Measurements from ENCODE around the gene R3HDM1. TPM values are rescaled to one million over a fixed set of nuclear protein-coding genes. Genes with fewer than 3 reads are reported as not detected.
A peak's percentile ranks its signal among the peaks of the same experiment; 100 is the strongest.
"Not testable (repeated sequence)": the region's sequence is repeated elsewhere in the genome, so short reads cannot be mapped to it uniquely, and the experiment has no call there.

R3HDM1 gene
- total RNA-seq, 3 donors from 2014 or later = 14.6 to 21.6 (median 17.7) TPM

GRCh38 chr2:135530313-135531230, 712 bp upstream of the R3HDM1 start, which contains the start of gene ZRANB3:
ZRANB3 (minus strand) TSS chr2:135531218.
- Histone ChIP-seq H3K4me1 (no peaks in the 10 kb centered on the region), H3K27me3 (no peaks in the 10 kb centered on the region), H3K4me3 (peak within 1 kb of the TSS; percentile 74 to 90 (median 82)), H3K9me3 (no peaks in the 10 kb centered on the region), H3K27ac (peak within 1 kb of the TSS; percentile 92 to 95), H3K36me3 (no peaks in the 10 kb centered on the region)
- DNase-seq (ENCODE audit: low spot score in 2 of 2) = peak; percentile 89 to 95
- intact Hi-C loops (cut with DNase I; ENCODE audit: low total_unique reads) = no loop called here
- TF ChIP-seq POLR2A (IDR thresholded peaks at IDR 0.05) = no peak
- peak; percentile 16 to 54 (median 32) for TF ChIP-seq POLR2AphosphoS5 (IDR thresholded peaks at IDR 0.05)

- peak overlapping the region in 2 of 3 donors; percentile 74 to 90 for H3K4me3 ChIP-seq
- intact Hi-C loops (cut with DNase I; ENCODE audit: low total_unique reads) = no loop called here
These were observed 1.3 kb downstream of the R3HDM1 start for GRCh38 chr2:135532581-135532980.

GRCh38 chr2:135533545-135533944, 2.3 kb downstream of the R3HDM1 start:
- H3K4me1 ChIP-seq; H3K4me3 ChIP-seq; DNase-seq (ENCODE audit: low spot score in 2 of 2); H3K27me3 ChIP-seq; H3K27ac ChIP-seq; intact Hi-C loops (cut with DNase I; ENCODE audit: low total_unique reads); H3K36me3 ChIP-seq; H3K9me3 ChIP-seq: not testable (repeated sequence)

More at GRCh38 chr2:135532581-135532980, 1.3 kb downstream of the R3HDM1 start:
- H3K27ac ChIP-seq = no peak overlapping the region
- no peak for TF ChIP-seq CTCF (IDR thresholded peaks at IDR 0.05)
- no peaks in the 10 kb centered on the region for H3K27me3 ChIP-seq
- no peaks in the 10 kb centered on the region for H3K4me1 ChIP-seq
- H3K36me3 ChIP-seq = no peaks in the 10 kb centered on the region
- no peaks in the 10 kb centered on the region for H3K9me3 ChIP-seq
- DNase-seq (ENCODE audit: low spot score in 2 of 2) = no peak

- Histone ChIP-seq H3K27me3 (no peaks in the 10 kb centered on the region), H3K36me3 (no peaks in the 10 kb centered on the region), H3K4me3 (no peak overlapping the region), H3K9me3 (no peaks in the 10 kb centered on the region), H3K4me1 (no peaks in the 10 kb centered on the region), H3K27ac (no peak overlapping the region)
- TF ChIP-seq POLR2A (IDR thresholded peaks at IDR 0.05) (no peak), POLR2AphosphoS5 (IDR thresholded peaks at IDR 0.05) (no peak), CTCF (IDR thresholded peaks at IDR 0.05) (no peak)
- intact Hi-C loops (cut with DNase I; ENCODE audit: low total_unique reads) = no loop called here
- DNase-seq (ENCODE audit: low spot score in 2 of 2) = no peak
These were observed 15.2 kb downstream of the R3HDM1 start for GRCh38 chr2:135546436-135546835.

GRCh38 chr2:135547311-135547710, 16.0 kb downstream of the R3HDM1 start:
- DNase-seq (ENCODE audit: low spot score in 2 of 2) = no peak
- Histone ChIP-seq H3K36me3 (no peaks in the 10 kb centered on the region), H3K4me3 (no peak overlapping the region), H3K27me3 (no peaks in the 10 kb centered on the region), H3K4me1 (no peaks in the 10 kb centered on the region), H3K27ac (no peak overlapping the region), H3K9me3 (no peaks in the 10 kb centered on the region)
- intact Hi-C loops (cut with DNase I; ENCODE audit: low total_unique reads) = no loop called here
- no peak for TF ChIP-seq POLR2A (IDR thresholded peaks at IDR 0.05)
- TF ChIP-seq POLR2AphosphoS5 (IDR thresholded peaks at IDR 0.05) = no peak
- TF ChIP-seq CTCF (IDR thresholded peaks at IDR 0.05) = no peak

GRCh38 chr2:135551356-135551755, 20.1 kb downstream of the R3HDM1 start:
- no peak for DNase-seq (ENCODE audit: low spot score in 2 of 2)
- no peaks in the 10 kb centered on the region for H3K4me1 ChIP-seq
- TF ChIP-seq CTCF (IDR thresholded peaks at IDR 0.05) = no peak
- intact Hi-C loops (cut with DNase I; ENCODE audit: low total_unique reads) = no loop called here
- no peak overlapping the region for H3K27ac ChIP-seq
- H3K9me3 ChIP-seq = no peaks in the 10 kb centered on the region
- H3K4me3 ChIP-seq = no peak overlapping the region
- H3K27me3 ChIP-seq = no peaks in the 10 kb centered on the region
- H3K36me3 ChIP-seq = no peaks in the 10 kb centered on the region
